SK-N-SH treated with all-trans-retinoic acid at 6 μM for 48 hours (cell line): ENCODE measurements around the gene RCCD1.
"Not testable (repeated sequence)": the region's sequence is repeated elsewhere in the genome, so short reads cannot be mapped to it uniquely, and the experiment has no call there.

Experiments used
- RARB ChIP-seq: fragments of 250-450 bp; sonication (Bioruptor Pico); IDR thresholded peaks from 2 replicates; pipeline ENCODE4 v1.8.0; 2021; ENCODE audit warnings: mild to moderate bottlenecking, moderate library complexity
- SNAI2 ChIP-seq: fragments of 250-450 bp; sonication (Bioruptor Pico); IDR thresholded peaks from 2 replicates; pipeline ENCODE4 v1.5.0; 2020; ENCODE audit warnings: mild to moderate bottlenecking, moderate library complexity
- ZFP3 ChIP-seq: fragments of 250-450 bp; sonication (Bioruptor Pico); IDR thresholded peaks from 2 replicates; pipeline ENCODE4 v1.5.0; 2020; ENCODE audit warnings: mild to moderate bottlenecking, moderate library complexity
- TF ChIP-seq, protein P1 (sequence below): fragments of 250-450 bp; sonication (Bioruptor Pico); IDR thresholded peaks from 2 replicates; pipeline ENCODE4 v1.5.1; 2020; ENCODE audit warnings: low read depth, mild to moderate bottlenecking, moderate library complexity

DNA sequence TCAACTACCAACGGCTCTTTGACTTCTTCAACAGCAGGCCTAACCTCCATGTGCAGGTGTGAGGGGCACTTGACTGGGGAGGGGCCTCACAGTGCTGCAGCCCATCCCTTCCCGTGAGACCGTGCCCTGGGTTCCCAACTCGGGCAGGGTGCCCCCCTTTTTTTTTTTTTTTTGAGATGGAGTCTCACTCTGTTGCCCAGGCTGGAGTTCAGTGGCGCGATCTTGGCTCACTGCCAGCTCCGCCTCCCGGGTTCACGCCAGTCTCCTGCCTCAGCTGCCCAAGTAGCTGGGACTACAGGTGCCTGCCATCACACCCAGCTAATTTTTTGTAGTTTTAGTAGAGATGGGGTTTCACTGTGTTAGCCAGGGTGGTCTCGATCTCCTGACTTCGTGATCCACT lies 45.2 kb upstream of the RCCD1 start:
- not testable (repeated sequence) for TF ChIP-seq RARB, SNAI2, ZFP3 (CRISPR knock-in tag)
- TF ChIP-seq, protein P1, sequence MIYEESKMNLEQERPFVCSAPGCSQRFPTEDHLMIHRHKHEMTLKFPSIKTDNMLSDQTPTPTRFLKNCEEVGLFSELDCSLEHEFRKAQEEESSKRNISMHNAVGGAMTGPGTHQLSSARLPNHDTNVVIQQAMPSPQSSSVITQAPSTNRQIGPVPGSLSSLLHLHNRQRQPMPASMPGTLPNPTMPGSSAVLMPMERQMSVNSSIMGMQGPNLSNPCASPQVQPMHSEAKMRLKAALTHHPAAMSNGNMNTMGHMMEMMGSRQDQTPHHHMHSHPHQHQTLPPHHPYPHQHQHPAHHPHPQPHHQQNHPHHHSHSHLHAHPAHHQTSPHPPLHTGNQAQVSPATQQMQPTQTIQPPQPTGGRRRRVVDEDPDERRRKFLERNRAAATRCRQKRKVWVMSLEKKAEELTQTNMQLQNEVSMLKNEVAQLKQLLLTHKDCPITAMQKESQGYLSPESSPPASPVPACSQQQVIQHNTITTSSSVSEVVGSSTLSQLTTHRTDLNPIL (CRISPR knock-in tag), result not testable (repeated sequence)
